Panc1 (cell line): Measurements from ENCODE around the gene LIX1L. TPM values are rescaled to one million over a fixed set of nuclear protein-coding genes. Genes with fewer than 3 reads are reported as not detected.

Experiments
- ATAC-seq: fragments of 200-7000 bp; cut with Tn5 transposase; 2 replicates; pipeline ENCODE4 v1.9.1; 2020; ENCODE audit warnings: mild to moderate bottlenecking, moderate library complexity
- BruUV-seq: library from RNA; stranded (reverse); fragments of 400-500 nt; replicated peaks from 2 replicates; lab custom pipeline; 2021; lab: Mats Ljungman, UMichigan
- CTCF ChIA-PET: fragments of 300-600 bp; sonication (Branson Sonifier 250); formaldehyde crosslinking; loops from one replicate; lab custom pipeline; 2022; ENCODE audit warnings: antibody characterized with exemption; lab: Charles Lee
- POLR2A ChIA-PET: fragments of 300-600 bp; sonication (Branson Sonifier 250); formaldehyde crosslinking; loops from one replicate; lab custom pipeline; 2022; ENCODE audit warnings: antibody characterized with exemption; lab: Charles Lee
- DNase-seq: peaks from one replicate; pipeline ENCODE4 v3.0.0-alpha.2; 2010; ENCODE audit warnings: low read depth, low spot score
- H3K27ac ChIP-seq: 2 replicates; pipeline ENCODE4 v1.5.1; 2011; ENCODE audit warnings: mild to moderate bottlenecking, low read length, inconsistent platforms
- H3K27me3 ChIP-seq: fragments of 200-500 bp; sonication (Bioruptor generic); 2 replicates; pipeline ENCODE4 v1.6.0; 2014; ENCODE audit warnings: low read length, inconsistent platforms; ENCODE audit not compliant: control insufficient read depth, insufficient read depth
- H3K36me3 ChIP-seq: fragments of 200-500 bp; sonication (Bioruptor generic); 2 replicates; pipeline ENCODE4 v1.5.1; 2014; ENCODE audit warnings: inconsistent platforms, mild to moderate bottlenecking, low read length, moderate library complexity; ENCODE audit not compliant: control insufficient read depth, insufficient read depth
- H3K4me1 ChIP-seq: 2 replicates; pipeline ENCODE4 v1.5.1; 2011; ENCODE audit warnings: inconsistent platforms, mild to moderate bottlenecking, low read length, moderate library complexity; ENCODE audit not compliant: control insufficient read depth, insufficient read depth
- H3K4me3 ChIP-seq, 2 experiments: 2 replicates each; pipeline ENCODE4 v1.5.1; 2011 to 2012; ENCODE audit warnings: low read depth in 2 of 2, low read length in 2 of 2, mild to moderate bottlenecking in 2 of 2, inconsistent platforms in 1 of 2, moderate library complexity in 1 of 2
- H3K9me3 ChIP-seq: fragments of 200-500 bp; sonication (Bioruptor generic); 2 replicates; pipeline ENCODE4 v1.5.1; 2014; ENCODE audit warnings: low read depth, mild to moderate bottlenecking, inconsistent platforms, low read length, moderate library complexity; ENCODE audit not compliant: control insufficient read depth, insufficient read depth
- CTCF ChIP-seq: fragments of 450-650 bp; IDR thresholded peaks from 2 replicates; pipeline ENCODE4 v1.5.1; 2017; ENCODE audit warnings: mild to moderate bottlenecking
- POLR2AphosphoS5 ChIP-seq: IDR thresholded peaks from 2 replicates; pipeline ENCODE4 v1.6.1; 2012; ENCODE audit warnings: mild to moderate bottlenecking, low read depth, low read length, moderate library complexity
- SIN3A ChIP-seq: IDR thresholded peaks from 2 replicates; pipeline ENCODE4 v1.6.1; 2012; ENCODE audit warnings: low read depth, mild to moderate bottlenecking, low read length, moderate library complexity, borderline replicate concordance; ENCODE audit not compliant: insufficient read depth
- TCF7L2 ChIP-seq: IDR thresholded peaks from 2 replicates; pipeline ENCODE4 v1.6.1; 2011; ENCODE audit warnings: mild to moderate bottlenecking, low read depth, low read length, inconsistent platforms
- in situ Hi-C: cut with HindIII; loops from 2 replicates; pipeline ENCODE4 v1.10.0; 2016; ENCODE audit warnings: low sequenced_read_pairs, low pct_unique_long_range_greater_than_20kb
- intact Hi-C: fragments of 100-400 bp; cut with micrococcal nuclease; formaldehyde crosslinking; loops from one replicate; pipeline ENCODE4 v1.10.0; 2022; ENCODE audit not compliant: unreplicated experiment
- total RNA-seq: library from RNA; stranded (reverse); gene quantifications from one replicate; pipeline ENCODE4 v1.2.1, GENCODE V29; 2021; ENCODE audit not compliant: unreplicated experiment
- TF ChIP-seq, protein P1 (sequence below), 2 experiments: IDR thresholded peaks; 2 replicates each; pipeline ENCODE4 v1.6.1; 2011 to 2012; ENCODE audit warnings: low read depth in 2 of 2, control low read depth in 1 of 2, low read length in 1 of 2, mild to moderate bottlenecking in 1 of 2, moderate library complexity in 1 of 2; ENCODE audit not compliant: insufficient read depth in 1 of 2

LIX1L gene
- total RNA-seq, 1 experiment from 2014 or later, result 23.3 TPM

DNA sequence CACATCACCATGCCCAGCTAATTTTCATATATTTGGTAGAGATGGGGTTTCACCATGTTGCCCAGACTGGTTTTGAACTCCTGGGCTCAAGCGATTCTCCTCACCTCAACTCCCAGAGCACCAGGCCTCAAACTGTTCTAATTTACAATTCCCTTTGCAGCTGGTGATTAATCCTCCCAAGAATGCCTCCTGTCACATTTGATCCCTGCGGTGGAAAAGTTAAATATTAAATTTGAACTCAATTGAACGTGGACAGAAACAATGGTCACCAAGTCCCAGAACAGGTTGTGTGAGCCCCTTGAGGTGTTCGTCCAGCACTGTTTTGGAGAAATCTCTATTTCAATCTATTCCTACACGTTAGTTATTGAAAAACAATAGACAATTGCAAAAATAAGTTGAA, 70.2 kb downstream of the LIX1L start:
- no peak for ATAC-seq
- Histone ChIP-seq H3K27ac (no peak overlapping the region), H3K27me3 (peaks cover 12% of the 10 kb centered on the region), H3K36me3 (no peaks in the 10 kb centered on the region), H3K4me3 (no peak overlapping the region), H3K4me1 (peaks cover 20% of the 10 kb centered on the region), H3K9me3 (no peaks in the 10 kb centered on the region)
- BruUV-seq, result no TSS peak
- in situ Hi-C loops, result no loop called here
- TF ChIP-seq, protein P1, sequence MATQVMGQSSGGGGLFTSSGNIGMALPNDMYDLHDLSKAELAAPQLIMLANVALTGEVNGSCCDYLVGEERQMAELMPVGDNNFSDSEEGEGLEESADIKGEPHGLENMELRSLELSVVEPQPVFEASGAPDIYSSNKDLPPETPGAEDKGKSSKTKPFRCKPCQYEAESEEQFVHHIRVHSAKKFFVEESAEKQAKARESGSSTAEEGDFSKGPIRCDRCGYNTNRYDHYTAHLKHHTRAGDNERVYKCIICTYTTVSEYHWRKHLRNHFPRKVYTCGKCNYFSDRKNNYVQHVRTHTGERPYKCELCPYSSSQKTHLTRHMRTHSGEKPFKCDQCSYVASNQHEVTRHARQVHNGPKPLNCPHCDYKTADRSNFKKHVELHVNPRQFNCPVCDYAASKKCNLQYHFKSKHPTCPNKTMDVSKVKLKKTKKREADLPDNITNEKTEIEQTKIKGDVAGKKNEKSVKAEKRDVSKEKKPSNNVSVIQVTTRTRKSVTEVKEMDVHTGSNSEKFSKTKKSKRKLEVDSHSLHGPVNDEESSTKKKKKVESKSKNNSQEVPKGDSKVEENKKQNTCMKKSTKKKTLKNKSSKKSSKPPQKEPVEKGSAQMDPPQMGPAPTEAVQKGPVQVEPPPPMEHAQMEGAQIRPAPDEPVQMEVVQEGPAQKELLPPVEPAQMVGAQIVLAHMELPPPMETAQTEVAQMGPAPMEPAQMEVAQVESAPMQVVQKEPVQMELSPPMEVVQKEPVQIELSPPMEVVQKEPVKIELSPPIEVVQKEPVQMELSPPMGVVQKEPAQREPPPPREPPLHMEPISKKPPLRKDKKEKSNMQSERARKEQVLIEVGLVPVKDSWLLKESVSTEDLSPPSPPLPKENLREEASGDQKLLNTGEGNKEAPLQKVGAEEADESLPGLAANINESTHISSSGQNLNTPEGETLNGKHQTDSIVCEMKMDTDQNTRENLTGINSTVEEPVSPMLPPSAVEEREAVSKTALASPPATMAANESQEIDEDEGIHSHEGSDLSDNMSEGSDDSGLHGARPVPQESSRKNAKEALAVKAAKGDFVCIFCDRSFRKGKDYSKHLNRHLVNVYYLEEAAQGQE (IDR thresholded peaks at IDR 0.05; ENCODE audit: insufficient read depth in 1 of 2, low read depth in 2 of 2, low read length in 1 of 2), result no peak
- TF ChIP-seq POLR2AphosphoS5 (no peak), TCF7L2 (no peak), CTCF (no peak), SIN3A (no peak)
- ChIA-PET CTCF (no interaction called here), POLR2A (no interaction called here)
- no peak for DNase-seq
- intact Hi-C loops, result no loop called here

- DNase-seq (no peak), ATAC-seq (no peak)
- no peak overlapping the region for H3K27ac ChIP-seq
- in situ Hi-C loops (no loop called here), intact Hi-C loops (no loop called here)
- H3K4me3 ChIP-seq, result no peak overlapping the region
- no peaks in the 10 kb centered on the region for H3K9me3 ChIP-seq
- ChIA-PET POLR2A (no interaction called here), CTCF (interaction anchor here (0.8 kb wide), 1 partner anchor 121 kb away, joined by 6 read pairs; no protein-coding TSS in a partner anchor)
- TF ChIP-seq TCF7L2 (no peak), CTCF (no peak), SIN3A (no peak), POLR2AphosphoS5 (no peak)
- TF ChIP-seq, protein P1 (IDR thresholded peaks at IDR 0.05; ENCODE audit: insufficient read depth in 1 of 2, low read depth in 2 of 2, low read length in 1 of 2), result no peak
- H3K36me3 ChIP-seq, result no peaks in the 10 kb centered on the region
- H3K27me3 ChIP-seq, result peaks cover 12% of the 10 kb centered on the region
- no TSS peak for BruUV-seq
- H3K4me1 ChIP-seq, result peaks cover 14% of the 10 kb centered on the region
These were observed 71.0 kb downstream of the LIX1L start for GRCh38 chr1:145886816-145887215.
